ENCODE data around the gene RBSN. TPM values are rescaled to one million over a fixed set of nuclear protein-coding genes. Genes with fewer than 3 reads are reported as not detected.

The RBSN gene
- total RNA-seq, 2 experiments from 2014 or later: 15.0 to 15.3 TPM

DNA sequence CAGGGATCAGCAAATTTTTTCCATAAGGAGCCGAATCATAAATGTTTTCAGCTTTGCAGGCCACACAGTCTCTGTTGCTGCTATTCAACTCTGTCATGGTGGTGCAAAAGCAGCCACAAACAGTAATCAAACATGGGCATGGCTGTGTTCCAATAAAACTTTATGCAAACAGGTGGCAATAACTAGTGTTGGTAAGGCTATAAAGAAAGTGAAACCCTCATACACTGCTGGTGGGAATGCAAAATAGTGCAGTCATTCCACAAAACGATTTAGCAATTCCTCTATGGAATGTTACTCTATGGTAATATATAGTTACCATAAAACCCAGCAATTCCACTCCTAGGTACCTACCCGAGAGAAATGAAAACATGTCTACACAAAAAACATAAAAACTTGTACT lies 19.9 kb downstream of the RBSN start:
- CTCF ChIA-PET: interaction anchor here (0.6 kb wide), 1 partner anchor 147 kb away, joined by 3 read pairs; no protein-coding TSS in a partner anchor
- Mint-ChIP-seq H3K36me3 (peaks cover 56% of the 10 kb centered on the region), H3K9me3 (no peaks in the 10 kb centered on the region), H3K4me1 (ENCODE audit: low read depth) (no peaks in the 10 kb centered on the region), H3K27ac (no peak overlapping the region), H3K27me3 (no peaks in the 10 kb centered on the region), H3K4me3 (no peak overlapping the region)
- no peak for DNase-seq
- POLR2A ChIA-PET: no interaction called here
- intact Hi-C loops (cut with micrococcal nuclease): no loop called here

GRCh38 chr3:15074500-15074899 lies 24.4 kb downstream of the RBSN start:
- DNase-seq: no peak
- CTCF ChIA-PET: no interaction called here
- no peaks in the 10 kb centered on the region for H3K9me3 Mint-ChIP-seq
- POLR2A ChIA-PET: no interaction called here
- H3K4me3 Mint-ChIP-seq: no peak overlapping the region
- H3K36me3 Mint-ChIP-seq: peaks cover 45% of the 10 kb centered on the region
- intact Hi-C loops (cut with micrococcal nuclease): no loop called here
- H3K27ac Mint-ChIP-seq: no peak overlapping the region
- no peaks in the 10 kb centered on the region for H3K27me3 Mint-ChIP-seq
- no peaks in the 10 kb centered on the region for H3K4me1 Mint-ChIP-seq (ENCODE audit: low read depth)

DNA sequence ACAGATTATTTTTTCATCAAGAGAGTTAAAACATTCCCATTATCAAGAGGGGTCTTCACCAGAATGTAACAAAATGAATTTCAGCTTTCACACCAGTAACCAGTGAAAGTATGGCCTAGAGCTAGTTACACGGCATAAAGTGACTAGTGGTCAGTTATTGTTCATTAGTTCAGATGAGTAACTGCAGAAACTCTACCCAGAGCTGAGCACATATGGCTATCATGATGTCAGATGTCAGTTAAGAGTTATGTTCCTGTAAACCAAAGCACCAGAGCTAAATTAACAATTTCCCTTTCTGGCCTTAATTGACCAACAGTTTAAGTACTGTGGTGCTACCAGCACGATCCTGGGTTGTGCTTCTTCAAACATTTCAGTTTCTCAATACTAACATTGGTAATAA lies 27.2 kb downstream of the RBSN start:
- no peak overlapping the region for H3K4me3 Mint-ChIP-seq
- peaks cover 28% of the 10 kb centered on the region for H3K36me3 Mint-ChIP-seq
- POLR2A ChIA-PET: interaction anchor here (0.6 kb wide), 1 partner anchor 66 kb away, joined by 3 read pairs; no protein-coding TSS in a partner anchor
- H3K27ac Mint-ChIP-seq: no peak overlapping the region
- no peak for DNase-seq
- H3K9me3 Mint-ChIP-seq: no peaks in the 10 kb centered on the region
- CTCF ChIA-PET: no interaction called here
- intact Hi-C loops (cut with micrococcal nuclease): no loop called here
- H3K27me3 Mint-ChIP-seq: no peaks in the 10 kb centered on the region
- no peaks in the 10 kb centered on the region for H3K4me1 Mint-ChIP-seq (ENCODE audit: low read depth)

DNA sequence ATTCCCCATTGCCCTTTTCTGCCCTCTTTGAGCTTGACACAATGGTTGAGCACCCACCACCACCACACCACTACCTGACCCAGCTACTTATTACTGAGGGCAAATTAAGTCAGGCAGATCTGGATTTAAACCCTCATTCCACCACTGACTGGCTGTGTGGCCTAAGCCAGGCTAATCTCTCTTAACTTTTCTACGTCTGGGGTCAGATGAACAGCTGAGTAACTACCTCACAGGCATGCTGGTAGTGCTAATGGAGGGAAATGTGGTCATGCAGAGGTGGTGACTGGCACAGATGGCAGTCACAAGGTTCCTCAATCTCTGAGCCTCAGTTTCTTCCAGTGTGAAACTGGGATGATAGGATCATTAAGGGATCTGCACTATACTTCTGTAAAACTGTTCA lies 29.5 kb downstream of the RBSN start:
- POLR2A ChIA-PET: no interaction called here
- Mint-ChIP-seq H3K4me1 (ENCODE audit: low read depth) (peaks cover 5% of the 10 kb centered on the region), H3K4me3 (no peak overlapping the region), H3K27me3 (no peaks in the 10 kb centered on the region), H3K36me3 (peaks cover 17% of the 10 kb centered on the region), H3K27ac (no peak overlapping the region), H3K9me3 (no peaks in the 10 kb centered on the region)
- CTCF ChIA-PET: interaction anchor here (1.0 to 1.9 kb wide), 2 partner anchors 18 to 39 kb away, joined by 3 to 5 read pairs; no protein-coding TSS in a partner anchor
- intact Hi-C loops (cut with micrococcal nuclease): no loop called here
- no peak for DNase-seq

- Mint-ChIP-seq H3K36me3 (peaks cover 9% of the 10 kb centered on the region), H3K9me3 (no peaks in the 10 kb centered on the region), H3K27me3 (no peaks in the 10 kb centered on the region), H3K4me1 (ENCODE audit: low read depth) (peaks cover 18% of the 10 kb centered on the region), H3K4me3 (no peak overlapping the region), H3K27ac (no peak overlapping the region)
- no peak for DNase-seq
- ChIA-PET CTCF (interaction anchor here (2.6 kb wide), 1 partner anchor 140 kb away, joined by 11 read pairs; no protein-coding TSS in a partner anchor), POLR2A (interaction anchor here (0.6 kb wide), 1 partner anchor 202 kb away, joined by 3 read pairs; no protein-coding TSS in a partner anchor)
- intact Hi-C loops (cut with micrococcal nuclease): no loop called here
These were observed 32.5 kb downstream of the RBSN start for GRCh38 chr3:15066467-15066866.

- Mint-ChIP-seq H3K27ac (peak overlapping the region; percentile 90), H3K9me3 (no peaks in the 10 kb centered on the region), H3K4me3 (peak overlapping the region; percentile 96), H3K36me3 (peaks cover 11% of the 10 kb centered on the region), H3K4me1 (ENCODE audit: low read depth) (peaks cover 22% of the 10 kb centered on the region), H3K27me3 (no peaks in the 10 kb centered on the region)
- ChIA-PET CTCF (interaction anchor here (1.0 to 2.6 kb wide), 5 partner anchors 14 to 144 kb away, joined by 3 to 11 read pairs (median 4); no protein-coding TSS in a partner anchor), POLR2A (interaction anchor here (0.7 to 1.7 kb wide), 7 partner anchors 10 to 414 kb away, joined by 3 to 23 read pairs (median 3); partner anchors contain the start of genes CAPN7, CCDC174, NR2C2 and RBSN)
- no peak for DNase-seq
- intact Hi-C loops (cut with micrococcal nuclease): loop anchor here (1.0 kb wide), 5 partner anchors 10 to 414 kb away; partner anchors contain the start of genes CAPN7, CCDC174 and RBSN
These were observed 33.4 kb downstream of the RBSN start for GRCh38 chr3:15065550-15066007.

GRCh38 chr3:15064835-15065549 lies 34.0 kb downstream of the RBSN start, which contains the start of gene MRPS25:
MRPS25 (minus strand) TSS chr3:15065315; CDS start chr3:15065194, 121 bp downstream.
- ChIA-PET POLR2A (interaction anchor here (0.7 to 1.7 kb wide), 9 partner anchors 9 to 414 kb away, joined by 3 to 23 read pairs (median 3); partner anchors contain the start of genes CAPN7, CCDC174, NR2C2 and RBSN), CTCF (interaction anchor here (1.0 to 2.6 kb wide), 5 partner anchors 14 to 143 kb away, joined by 3 to 11 read pairs (median 4); no protein-coding TSS in a partner anchor)
- intact Hi-C loops (cut with micrococcal nuclease): loop anchor here (1.0 kb wide), 5 partner anchors 10 to 414 kb away; partner anchors contain the start of genes CAPN7, CCDC174 and RBSN
- Mint-ChIP-seq H3K27ac (peak within 1 kb of the TSS; percentile 90), H3K9me3 (no peaks in the 10 kb centered on the region), H3K27me3 (no peaks in the 10 kb centered on the region), H3K4me1 (ENCODE audit: low read depth) (peaks cover 22% of the 10 kb centered on the region), H3K4me3 (peak within 1 kb of the TSS; percentile 96), H3K36me3 (peaks cover 11% of the 10 kb centered on the region)
- DNase-seq: peak; percentile 95

DNA sequence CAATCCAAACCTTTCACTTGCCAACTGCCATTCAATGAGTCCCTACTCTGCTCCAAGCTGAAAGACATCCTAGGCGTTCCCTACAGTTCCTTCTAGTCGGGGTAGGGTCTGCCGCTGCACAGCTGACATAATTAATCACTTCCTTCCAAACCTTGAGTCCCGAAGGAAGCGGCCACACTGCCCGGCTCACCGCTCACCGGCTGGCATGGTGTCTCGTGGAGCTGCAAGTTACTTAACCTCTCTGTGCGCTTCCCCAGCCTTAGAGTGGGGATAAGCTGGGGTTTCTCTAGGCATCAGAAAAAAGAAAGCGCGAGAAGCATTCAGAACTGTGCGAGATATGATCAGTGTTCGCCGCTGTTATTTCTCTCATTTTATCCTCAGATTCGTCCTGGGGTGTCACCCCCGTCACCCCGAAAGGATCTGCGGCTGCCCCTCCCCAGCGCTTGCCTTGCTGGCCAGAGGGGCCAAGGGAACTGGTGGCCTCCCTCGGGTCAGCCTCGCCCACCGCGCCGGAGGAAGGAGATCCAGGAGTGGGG lies 34.6 kb downstream of the RBSN start:
- Mint-ChIP-seq H3K36me3 (peaks cover 15% of the 10 kb centered on the region), H3K9me3 (no peaks in the 10 kb centered on the region), H3K27ac (peak overlapping the region; percentile 69), H3K27me3 (no peaks in the 10 kb centered on the region), H3K4me3 (peak overlapping the region; percentile 96), H3K4me1 (ENCODE audit: low read depth) (peaks cover 24% of the 10 kb centered on the region)
- ChIA-PET POLR2A (interaction anchor here (0.7 to 1.7 kb wide), 5 partner anchors 13 to 142 kb away, joined by 3 to 23 read pairs (median 6); partner anchors contain the start of genes CAPN7, NR2C2 and RBSN), CTCF (interaction anchor here (1.0 to 2.6 kb wide), 5 partner anchors 13 to 143 kb away, joined by 3 to 11 read pairs (median 4); no protein-coding TSS in a partner anchor)
- intact Hi-C loops (cut with micrococcal nuclease): no loop called here
- DNase-seq: peak; percentile 42

GRCh38 chr3:15063656-15064286 lies 35.2 kb downstream of the RBSN start:
- peaks cover 24% of the 10 kb centered on the region for H3K4me1 Mint-ChIP-seq (ENCODE audit: low read depth)
- H3K4me3 Mint-ChIP-seq: peak overlapping the region; percentile 96
- DNase-seq: no peak
- intact Hi-C loops (cut with micrococcal nuclease): no loop called here
- ChIA-PET CTCF (interaction anchor here (2.6 kb wide), 1 partner anchor 137 kb away, joined by 11 read pairs; no protein-coding TSS in a partner anchor), POLR2A (interaction anchor here (1.6 kb wide), 2 partner anchors 98 to 117 kb away, joined by 4 to 7 read pairs; partner anchors contain the start of gene NR2C2)
- no peaks in the 10 kb centered on the region for H3K9me3 Mint-ChIP-seq
- H3K36me3 Mint-ChIP-seq: peaks cover 16% of the 10 kb centered on the region
- no peaks in the 10 kb centered on the region for H3K27me3 Mint-ChIP-seq
- H3K27ac Mint-ChIP-seq: peak overlapping the region; percentile 69

DNA sequence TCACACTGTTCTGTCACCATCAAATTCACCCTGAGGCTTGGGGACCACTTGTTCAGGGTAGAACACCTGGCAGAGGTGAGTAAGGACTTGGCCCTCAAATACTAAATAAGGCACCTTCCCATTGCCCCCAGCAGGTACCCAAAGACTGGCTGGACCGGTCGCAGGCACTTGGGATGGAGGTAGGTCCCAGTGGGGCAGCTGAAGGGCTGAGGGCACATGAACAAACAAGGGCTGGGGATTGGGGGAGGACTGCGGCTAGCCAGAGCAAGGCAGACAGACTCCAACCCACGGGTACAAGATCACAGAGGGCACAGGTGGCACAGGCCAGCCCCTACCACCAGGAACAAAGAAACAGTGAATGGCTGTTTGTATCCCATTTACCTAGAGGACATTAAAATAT lies 35.7 kb downstream of the RBSN start:
- intact Hi-C loops (cut with micrococcal nuclease): no loop called here
- Mint-ChIP-seq H3K27ac (no peak overlapping the region), H3K4me3 (peak overlapping the region; percentile 96), H3K4me1 (ENCODE audit: low read depth) (peaks cover 24% of the 10 kb centered on the region), H3K36me3 (peaks cover 21% of the 10 kb centered on the region), H3K9me3 (no peaks in the 10 kb centered on the region), H3K27me3 (no peaks in the 10 kb centered on the region)
- DNase-seq: no peak
- CTCF ChIA-PET: no interaction called here
- POLR2A ChIA-PET: interaction anchor here (1.6 kb wide), 1 partner anchor 97 kb away, joined by 4 read pairs; no protein-coding TSS in a partner anchor

DNA sequence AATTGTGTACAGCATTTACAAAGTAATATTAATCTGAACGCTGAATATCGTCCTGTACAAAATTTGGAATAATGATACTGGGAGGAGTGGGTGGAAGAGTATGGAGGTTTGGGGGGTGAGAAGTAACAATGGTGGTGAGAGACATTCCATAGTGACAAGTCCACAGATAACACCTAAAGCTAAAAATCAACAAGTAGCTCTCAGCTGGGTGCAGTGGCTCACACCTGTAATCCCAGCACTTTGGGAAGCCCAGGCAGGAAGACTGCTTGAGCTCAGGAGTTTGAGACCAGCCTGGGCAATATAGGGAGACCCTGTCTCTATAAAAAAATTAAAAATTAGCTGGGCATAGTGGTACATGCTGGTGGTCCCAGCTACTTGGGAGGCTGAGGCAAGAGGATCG lies 38.9 kb downstream of the RBSN start:
- H3K4me3 Mint-ChIP-seq: no peak overlapping the region
- CTCF ChIA-PET: interaction anchor here (1.0 kb wide), 1 partner anchor 9 kb away, joined by 4 read pairs; no protein-coding TSS in a partner anchor
- H3K9me3 Mint-ChIP-seq: peaks cover 2% of the 10 kb centered on the region
- H3K4me1 Mint-ChIP-seq (ENCODE audit: low read depth): peaks cover 35% of the 10 kb centered on the region
- H3K27me3 Mint-ChIP-seq: no peaks in the 10 kb centered on the region
- H3K36me3 Mint-ChIP-seq: peaks cover 40% of the 10 kb centered on the region
- DNase-seq: no peak
- intact Hi-C loops (cut with micrococcal nuclease): no loop called here
- POLR2A ChIA-PET: no interaction called here
- no peak overlapping the region for H3K27ac Mint-ChIP-seq
